Measurements from ENCODE around the gene EBF4.

GRCh38 chr20:2709205-2709981, 16.8 kb downstream of the EBF4 start:
- TF ChIP-seq SIN3A (IDR thresholded peaks at IDR 0.05; ENCODE audit: low read depth) (no peak), CTCF (IDR thresholded peaks at IDR 0.05 in 2 of 3, conservative IDR thresholded peaks at IDR 0.05 in 1 of 3; ENCODE audit: borderline replicate concordance in 1 of 3, insufficient read depth in 1 of 3, low read depth in 2 of 3, low read length in 2 of 3) (no peak), EGR1 (IDR thresholded peaks at IDR 0.05; ENCODE audit: low read depth) (no peak)
